Memory B cell (primary cell): ENCODE results near the gene RUNDC3A.

Experiments
- ATAC-seq: fragments of 150-1000 bp; cut with Tn5 transposase; 2 replicates; pipeline ENCODE4 v1.10.0; 2021; ENCODE audit warnings: low read depth, mild to moderate bottlenecking, moderate library complexity
- DNase-seq, 2 donors: peaks; one replicate each; pipeline ENCODE4 v3.0.0; 2022; ENCODE audit warnings: low spot score in 2 of 2
- H3K27ac Mint-ChIP-seq: one replicate; pipeline ENCODE4 v1.8.0; 2022; ENCODE audit warnings: mild to moderate bottlenecking, moderate library complexity, mixed read lengths
- H3K27me3 Mint-ChIP-seq: one replicate; pipeline ENCODE4 v1.8.0; 2022; ENCODE audit warnings: mixed read lengths
- H3K36me3 Mint-ChIP-seq: one replicate; pipeline ENCODE4 v1.8.0; 2022; ENCODE audit warnings: mild to moderate bottlenecking, mixed read lengths
- H3K4me1 Mint-ChIP-seq: one replicate; pipeline ENCODE4 v1.8.0; 2022; ENCODE audit warnings: mixed read lengths
- H3K4me3 Mint-ChIP-seq: one replicate; pipeline ENCODE4 v1.8.0; 2022; ENCODE audit warnings: mild to moderate bottlenecking, moderate library complexity, mixed read lengths
- H3K9me3 Mint-ChIP-seq: one replicate; pipeline ENCODE4 v1.8.0; 2022; ENCODE audit warnings: mixed read lengths

The RUNDC3A gene

DNA sequence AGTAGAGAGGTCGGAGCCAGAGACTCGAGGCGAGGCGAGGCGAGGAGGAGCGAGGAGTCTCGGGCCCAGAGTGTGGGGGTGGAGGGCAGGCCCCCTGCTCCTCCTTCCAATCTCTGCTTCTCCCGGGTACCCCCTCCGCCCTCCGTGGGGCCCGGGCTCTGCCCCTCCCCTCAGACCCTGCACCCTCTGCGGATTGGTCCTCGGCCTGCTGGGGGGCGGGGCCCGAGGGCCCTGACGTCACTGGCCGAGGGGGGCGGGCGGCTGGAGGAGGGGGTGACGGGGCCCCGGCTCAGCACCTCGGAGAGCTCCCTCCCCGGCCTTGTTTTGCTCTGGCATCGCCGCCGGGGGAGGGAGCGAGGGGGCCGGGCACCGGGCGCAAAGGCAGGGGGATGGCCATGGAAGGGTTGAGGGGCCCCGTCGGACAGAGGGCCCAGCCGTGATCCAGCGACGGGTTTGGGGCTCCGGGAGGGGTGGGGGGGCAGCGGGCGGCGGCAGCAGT lies at the start of gene RUNDC3A:
TSS of gene RUNDC3A (plus strand) at position 282 of the 499 bp plus-strand sequence. CDS start 232 bp downstream, outside the sequence.
- peak; percentile 88 for ATAC-seq
- Mint-ChIP-seq H3K4me3 (peak within 1 kb of the TSS; percentile 61), H3K36me3 (no peaks in the 10 kb centered on the region), H3K9me3 (no peaks in the 10 kb centered on the region), H3K27me3 (peaks cover 24% of the 10 kb centered on the region), H3K27ac (no peak within 1 kb of the TSS), H3K4me1 (peaks cover 19% of the 10 kb centered on the region)
- peak; percentile 84 to 87 for DNase-seq

- ATAC-seq = no peak
- Mint-ChIP-seq H3K36me3 (no peaks in the 10 kb centered on the region), H3K4me1 (peaks cover 4% of the 10 kb centered on the region), H3K27me3 (peaks cover 12% of the 10 kb centered on the region), H3K4me3 (no peak overlapping the region), H3K9me3 (no peaks in the 10 kb centered on the region), H3K27ac (no peak overlapping the region)
- no peak for DNase-seq
These were observed 49.5 kb upstream of the RUNDC3A start for GRCh38 chr17:44258811-44259351.

GRCh38 chr17:44260296-44260695 lies 48.1 kb upstream of the RUNDC3A start:
- Mint-ChIP-seq H3K27me3 (peaks cover 11% of the 10 kb centered on the region), H3K36me3 (no peaks in the 10 kb centered on the region), H3K4me1 (peaks cover 4% of the 10 kb centered on the region), H3K4me3 (no peak overlapping the region), H3K27ac (no peak overlapping the region), H3K9me3 (no peaks in the 10 kb centered on the region)
- ATAC-seq (no peak), DNase-seq (no peak)

DNA sequence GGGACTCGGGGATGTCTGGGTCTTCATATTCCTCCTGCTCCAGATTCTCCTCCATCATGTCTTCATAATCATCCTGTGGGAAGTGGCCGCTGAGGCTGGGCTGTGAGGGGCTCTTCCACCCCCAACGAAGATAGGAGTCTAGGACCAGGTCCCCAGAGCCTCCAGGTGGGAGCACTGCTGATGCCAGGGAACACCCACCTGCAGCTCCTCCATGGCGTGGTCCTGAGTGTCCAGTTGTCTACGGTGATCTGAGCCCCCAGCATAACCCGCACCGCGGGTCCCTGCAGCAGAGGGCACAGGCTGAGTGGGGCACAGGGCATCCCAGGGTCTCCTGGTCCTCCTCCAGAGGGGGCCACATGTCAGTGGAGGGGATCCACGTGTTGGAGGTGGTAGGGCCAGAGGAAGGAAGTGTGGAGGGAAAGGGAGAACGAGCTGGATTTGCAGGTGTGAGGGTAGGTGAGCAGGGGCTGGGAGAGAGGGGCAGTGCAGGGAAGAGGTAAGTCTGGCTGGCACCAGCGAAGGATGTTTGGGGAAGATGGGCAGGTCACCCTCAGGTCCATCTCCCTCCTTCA lies 45.7 kb upstream of the RUNDC3A start:
- Mint-ChIP-seq H3K27ac (no peak overlapping the region), H3K36me3 (no peaks in the 10 kb centered on the region), H3K9me3 (no peaks in the 10 kb centered on the region)

DNA sequence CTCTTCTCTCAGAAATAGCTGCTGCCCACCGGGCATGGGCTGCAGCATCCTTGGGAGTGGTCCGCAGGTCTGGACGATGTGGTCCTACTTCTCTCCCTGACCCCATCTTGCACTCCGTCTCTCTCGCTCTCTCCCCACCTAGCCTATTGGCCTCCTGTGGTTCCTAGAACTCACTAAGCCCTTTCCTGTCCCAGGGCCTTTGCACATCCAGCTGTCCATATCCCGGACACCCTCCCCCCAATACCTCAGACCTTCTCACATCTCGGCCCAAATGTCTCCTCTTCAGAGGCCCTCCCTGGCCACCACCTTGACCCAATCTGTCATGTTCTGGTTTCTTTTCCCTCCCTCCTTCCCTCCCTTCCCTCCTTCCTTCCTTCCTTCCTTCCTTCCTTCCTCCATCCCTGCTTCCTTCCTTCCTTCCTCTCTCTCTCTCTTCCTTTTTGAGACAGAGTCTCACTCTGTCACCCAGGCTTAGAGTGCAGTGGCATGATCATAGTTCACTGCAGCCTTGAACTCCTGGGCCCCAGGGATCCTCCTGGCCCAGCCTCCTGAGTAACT lies 45.0 kb upstream of the RUNDC3A start:
- no peaks in the 10 kb centered on the region for H3K36me3 Mint-ChIP-seq
- H3K4me1 Mint-ChIP-seq = no peaks in the 10 kb centered on the region
- DNase-seq = no peak
- H3K9me3 Mint-ChIP-seq = no peaks in the 10 kb centered on the region
- ATAC-seq = no peak
- no peak overlapping the region for H3K27ac Mint-ChIP-seq
- no peak overlapping the region for H3K4me3 Mint-ChIP-seq
- peaks cover 6% of the 10 kb centered on the region for H3K27me3 Mint-ChIP-seq

More for the DNA sequence above, 45.7 kb upstream of the RUNDC3A start:
- Mint-ChIP-seq H3K27me3 (peaks cover 6% of the 10 kb centered on the region), H3K4me1 (no peaks in the 10 kb centered on the region), H3K4me3 (no peak overlapping the region)
- no peak for DNase-seq
- ATAC-seq = no peak

DNA sequence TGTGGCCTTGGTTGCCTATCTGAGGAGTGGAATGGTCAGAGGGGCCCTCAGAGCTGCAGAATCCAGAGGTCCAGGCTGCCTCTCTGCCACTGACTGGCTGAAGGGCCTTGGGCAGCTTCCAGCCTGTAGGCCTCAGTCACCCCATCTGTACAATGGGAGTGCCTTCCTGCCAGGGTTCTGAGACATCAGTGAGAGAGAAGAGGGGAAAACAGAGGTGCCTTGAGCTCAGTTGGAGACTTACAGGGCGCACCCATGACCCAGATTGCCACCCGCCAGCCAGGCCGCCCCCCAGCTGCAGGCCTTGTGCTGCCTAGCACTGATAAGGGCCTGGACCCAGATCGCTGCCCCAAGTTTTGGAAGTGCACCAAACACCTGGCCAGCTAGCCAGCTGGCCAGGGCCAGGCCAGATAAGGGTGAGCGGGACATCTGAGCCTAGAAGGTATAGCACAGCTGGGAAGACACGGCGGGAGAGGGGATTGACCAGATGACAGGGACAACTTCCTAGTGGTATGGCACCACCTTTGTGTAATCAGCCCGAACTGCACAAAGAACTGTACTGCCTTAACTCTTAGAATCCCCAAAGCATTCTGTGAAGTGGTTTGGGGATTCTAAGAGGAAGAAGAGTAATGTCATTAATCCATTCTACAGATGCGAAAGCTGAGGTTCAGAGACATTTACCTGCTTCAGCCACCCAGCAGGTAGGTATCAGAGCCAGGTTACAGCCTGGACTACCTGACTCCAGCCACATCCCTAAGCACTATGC lies 41.8 kb upstream of the RUNDC3A start:
- Mint-ChIP-seq H3K27me3 (peaks cover 6% of the 10 kb centered on the region), H3K9me3 (no peaks in the 10 kb centered on the region), H3K36me3 (no peaks in the 10 kb centered on the region), H3K4me3 (no peak overlapping the region), H3K4me1 (no peaks in the 10 kb centered on the region), H3K27ac (no peak overlapping the region)
- DNase-seq (no peak), ATAC-seq (no peak)

DNA sequence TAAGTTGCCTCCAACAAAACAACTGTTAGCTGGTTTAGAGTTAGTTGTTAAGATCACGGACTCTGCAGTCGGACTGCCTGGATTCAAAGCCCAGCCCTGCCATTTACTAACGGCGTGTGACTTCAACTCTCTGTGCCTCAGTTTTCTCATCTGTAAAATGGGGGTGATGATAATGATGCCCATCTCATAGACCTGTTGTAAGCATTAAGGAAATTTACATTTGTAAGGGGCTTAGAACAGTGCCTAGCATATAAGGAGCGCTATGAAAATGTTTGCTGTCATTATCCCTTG lies 41.3 kb upstream of the RUNDC3A start:
- Mint-ChIP-seq H3K4me1 (no peaks in the 10 kb centered on the region), H3K9me3 (no peaks in the 10 kb centered on the region), H3K27me3 (peaks cover 9% of the 10 kb centered on the region), H3K36me3 (no peaks in the 10 kb centered on the region), H3K4me3 (no peak overlapping the region), H3K27ac (no peak overlapping the region)
- DNase-seq (no peak), ATAC-seq (no peak)

GRCh38 chr17:44267818-44268490 lies 40.4 kb upstream of the RUNDC3A start, which contains the start of gene SLC4A1:
TSS of gene SLC4A1 (minus strand) at chr17:44268135. CDS start at chr17:44262866, 5,269 bp downstream.
- peaks cover 14% of the 10 kb centered on the region for H3K27me3 Mint-ChIP-seq
- no peaks in the 10 kb centered on the region for H3K9me3 Mint-ChIP-seq
- H3K4me3 Mint-ChIP-seq = no peak within 1 kb of the TSS
- DNase-seq = no peak
- H3K36me3 Mint-ChIP-seq = no peaks in the 10 kb centered on the region
- H3K4me1 Mint-ChIP-seq = peaks cover 3% of the 10 kb centered on the region
- H3K27ac Mint-ChIP-seq = no peak within 1 kb of the TSS
- no peak for ATAC-seq

DNA sequence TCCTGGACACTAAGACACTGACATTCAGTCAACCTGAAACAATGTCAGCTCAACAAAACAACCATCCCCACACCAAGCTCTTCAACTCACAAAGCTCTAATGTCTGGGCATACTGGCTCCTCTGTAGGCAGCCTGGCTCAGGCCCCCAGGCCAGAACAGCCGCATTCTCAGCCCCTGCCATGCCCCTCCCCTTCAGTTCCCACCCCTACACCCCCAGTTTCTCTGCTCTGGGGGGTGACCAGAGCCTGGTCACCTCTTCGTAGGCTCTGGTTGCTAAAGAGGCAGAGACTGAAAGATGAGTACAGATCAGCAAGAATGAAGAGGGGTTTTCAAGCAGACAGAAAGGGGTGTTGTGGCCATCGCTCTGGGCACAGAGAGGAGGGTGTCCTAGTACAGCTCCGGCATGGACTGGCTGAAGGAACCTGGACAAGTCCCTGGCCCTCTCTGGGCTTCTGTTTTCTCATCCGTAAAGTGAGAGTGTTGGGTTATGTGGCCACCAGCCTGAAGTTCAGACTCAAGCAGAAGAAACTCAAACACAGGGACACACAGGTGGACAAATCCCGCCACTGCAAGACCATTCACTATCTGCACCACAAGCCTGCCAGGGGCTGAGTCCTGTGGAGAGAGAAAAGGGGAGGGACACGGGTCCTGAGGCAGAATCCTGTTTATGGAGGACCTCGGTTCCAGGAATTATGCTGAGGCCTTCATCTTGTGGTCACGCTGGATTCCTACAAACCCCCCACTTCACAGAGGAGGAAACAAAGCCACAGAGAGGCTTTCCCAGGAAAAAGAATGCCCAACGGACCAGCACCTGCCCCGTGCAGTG lies 39.5 kb upstream of the RUNDC3A start:
- H3K27me3 Mint-ChIP-seq = peaks cover 10% of the 10 kb centered on the region
- ATAC-seq (no peak), DNase-seq (no peak)
- H3K27ac Mint-ChIP-seq = no peak overlapping the region
- H3K36me3 Mint-ChIP-seq = no peaks in the 10 kb centered on the region
- H3K4me3 Mint-ChIP-seq = no peak overlapping the region
- no peaks in the 10 kb centered on the region for H3K9me3 Mint-ChIP-seq
- peaks cover 3% of the 10 kb centered on the region for H3K4me1 Mint-ChIP-seq

DNA sequence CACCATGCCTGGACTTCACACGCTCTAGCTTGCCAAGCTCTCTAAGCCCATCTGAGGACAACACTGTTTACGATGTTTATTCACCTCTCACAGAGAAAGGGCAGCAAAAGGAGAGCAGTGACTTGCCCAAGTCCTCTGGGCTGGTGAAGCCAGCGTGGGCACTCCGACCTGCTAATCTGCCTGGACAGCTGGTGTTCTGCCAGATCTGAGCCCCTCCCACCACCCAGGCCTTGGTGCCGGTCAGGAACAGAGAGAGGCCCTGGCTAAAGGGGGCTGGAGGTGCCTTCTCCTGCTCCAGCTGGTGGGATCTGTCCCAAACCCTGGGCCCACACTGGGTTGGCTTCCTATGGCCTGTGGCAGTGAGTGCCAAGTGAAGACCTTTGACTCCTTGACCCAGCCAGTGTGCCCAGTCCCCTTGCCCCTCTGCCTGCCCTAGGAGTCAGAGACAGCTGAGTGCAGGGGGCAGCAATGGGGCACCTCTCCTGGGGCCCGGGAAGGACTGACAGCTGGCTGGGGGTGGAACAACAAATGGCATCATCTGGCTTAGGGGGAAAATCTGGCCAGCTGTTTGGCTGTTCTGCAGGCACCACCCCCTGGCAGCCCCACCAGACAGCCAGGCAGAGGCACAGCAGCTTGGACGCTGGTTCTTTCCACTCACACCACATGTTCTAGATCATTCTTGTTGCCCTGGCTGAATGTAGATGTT lies 38.7 kb upstream of the RUNDC3A start:
- DNase-seq = no peak
- Mint-ChIP-seq H3K27me3 (peaks cover 10% of the 10 kb centered on the region), H3K36me3 (no peaks in the 10 kb centered on the region), H3K4me3 (no peak overlapping the region), H3K27ac (no peak overlapping the region), H3K9me3 (no peaks in the 10 kb centered on the region), H3K4me1 (peaks cover 3% of the 10 kb centered on the region)
- ATAC-seq = no peak

DNA sequence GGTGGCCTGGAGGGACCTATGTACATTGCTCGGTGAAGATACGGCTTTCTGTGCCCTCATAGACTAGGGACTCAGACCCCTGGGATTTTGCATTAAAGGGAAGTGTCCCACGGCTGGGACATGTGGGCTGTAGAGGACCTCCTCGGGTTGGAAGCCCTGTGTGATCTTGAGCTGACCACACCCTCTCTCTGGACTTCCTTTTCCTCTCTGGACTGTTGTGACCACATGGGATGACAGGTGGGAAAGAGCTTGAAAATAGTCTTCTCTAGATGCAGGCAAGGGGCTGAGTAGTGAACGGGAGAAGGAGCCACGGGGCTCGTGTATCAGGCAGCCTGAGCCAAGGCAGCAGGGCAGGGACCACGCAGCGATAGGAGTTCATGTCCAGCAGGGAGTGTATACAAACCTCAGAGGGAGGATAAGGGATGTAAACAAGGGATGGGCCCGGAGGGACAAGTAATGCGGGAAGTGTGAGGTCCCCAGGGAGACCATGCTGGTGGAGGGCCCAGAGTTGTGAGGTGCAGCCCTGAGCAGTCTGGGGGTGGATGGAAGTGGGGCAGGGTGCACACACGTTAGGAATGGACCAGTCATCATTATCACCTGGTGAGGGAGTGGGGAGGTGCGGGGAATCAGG lies 36.0 kb upstream of the RUNDC3A start:
- peaks cover 14% of the 10 kb centered on the region for H3K27me3 Mint-ChIP-seq
- no peak overlapping the region for H3K4me3 Mint-ChIP-seq
- H3K27ac Mint-ChIP-seq = no peak overlapping the region
- no peaks in the 10 kb centered on the region for H3K9me3 Mint-ChIP-seq
- DNase-seq = no peak
- no peak for ATAC-seq
- peaks cover 3% of the 10 kb centered on the region for H3K4me1 Mint-ChIP-seq
- H3K36me3 Mint-ChIP-seq = no peaks in the 10 kb centered on the region

DNA sequence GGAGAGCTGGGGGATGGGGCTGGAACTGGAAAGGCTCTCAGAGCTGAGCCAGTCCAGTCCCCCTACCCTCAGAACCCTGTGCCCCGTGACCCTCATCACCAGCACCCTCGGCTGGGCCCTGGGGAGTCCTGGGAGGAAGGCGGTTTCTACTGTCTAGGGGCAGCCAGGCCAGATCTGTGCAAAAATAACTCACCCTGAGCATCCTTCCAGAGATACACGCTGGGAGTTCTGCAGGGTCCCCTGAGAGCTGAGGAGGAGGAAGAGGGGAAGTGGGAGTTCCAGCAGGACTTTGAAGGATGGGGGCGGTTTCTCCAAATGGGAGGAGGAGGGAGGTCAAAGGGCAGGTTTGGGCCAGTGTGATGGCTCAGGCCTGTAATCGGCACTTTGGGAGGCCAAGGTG lies 35.4 kb upstream of the RUNDC3A start:
- no peak for ATAC-seq
- peaks cover 3% of the 10 kb centered on the region for H3K4me1 Mint-ChIP-seq
- H3K27ac Mint-ChIP-seq = no peak overlapping the region
- no peak for DNase-seq
- no peak overlapping the region for H3K4me3 Mint-ChIP-seq
- H3K9me3 Mint-ChIP-seq = no peaks in the 10 kb centered on the region
- H3K36me3 Mint-ChIP-seq = no peaks in the 10 kb centered on the region
- peaks cover 14% of the 10 kb centered on the region for H3K27me3 Mint-ChIP-seq
